WTC11 (cell line): ENCODE data around the gene SGTA. TPM values are rescaled to one million over a fixed set of nuclear protein-coding genes. Genes with fewer than 3 reads are reported as not detected.

Experiments
- ATAC-seq: fragments of 200-7000 bp; cut with Tn5 transposase; 2 replicates; pipeline ENCODE4 v1.10.0; 2021; ENCODE audit warnings: mild to moderate bottlenecking, moderate library complexity
- CTCF ChIA-PET: fragments of 300-600 bp; sonication (Branson Sonifier 250); formaldehyde crosslinking; loops from one replicate; lab custom pipeline; 2021; ENCODE audit warnings: antibody characterized with exemption; lab: Charles Lee
- POLR2A ChIA-PET: fragments of 350-600 bp; sonication (Branson Sonifier 250); formaldehyde crosslinking; loops from one replicate; lab custom pipeline; 2021; ENCODE audit warnings: antibody characterized with exemption; lab: Charles Lee
- DNase-seq: peaks from one replicate; pipeline ENCODE4 v3.0.0; 2021; ENCODE audit warnings: low spot score
- H3K27ac Mint-ChIP-seq: 2 replicates; pipeline ENCODE4 v1.8.0; 2021; ENCODE audit warnings: mixed read lengths
- H3K27me3 Mint-ChIP-seq: 2 replicates; pipeline ENCODE4 v1.8.0; 2021; ENCODE audit warnings: low read depth, mild to moderate bottlenecking, moderate library complexity, mixed read lengths
- H3K36me3 Mint-ChIP-seq: 2 replicates; pipeline ENCODE4 v1.8.0; 2021; ENCODE audit warnings: mixed read lengths
- H3K4me1 Mint-ChIP-seq: 2 replicates; pipeline ENCODE4 v1.8.0; 2022; ENCODE audit warnings: mixed read lengths
- H3K4me3 Mint-ChIP-seq: 2 replicates; pipeline ENCODE4 v1.8.0; 2021; ENCODE audit warnings: mild to moderate bottlenecking, moderate library complexity, mixed read lengths
- H3K9me3 Mint-ChIP-seq: 2 replicates; pipeline ENCODE4 v1.8.0; 2021; ENCODE audit warnings: mixed read lengths
- ATF1 ChIP-seq: sonication (generic); formaldehyde crosslinking; IDR thresholded peaks from 2 replicates; pipeline ENCODE4 v1.8.1; 2023; ENCODE audit warnings: mild to moderate bottlenecking, moderate library complexity, missing genetic modification reagents
- CREM ChIP-seq: sonication (generic); formaldehyde crosslinking; IDR thresholded peaks from 2 replicates; pipeline ENCODE4 v1.8.1; 2022; ENCODE audit warnings: mild to moderate bottlenecking, missing genetic modification reagents, moderate library complexity
- ELF4 ChIP-seq: sonication (generic); formaldehyde crosslinking; IDR thresholded peaks from 2 replicates; pipeline ENCODE4 v1.8.1; 2022; ENCODE audit warnings: low read depth, mild to moderate bottlenecking, moderate library complexity, missing genetic modification reagents
- ESRRA ChIP-seq: sonication (generic); formaldehyde crosslinking; IDR thresholded peaks from 2 replicates; pipeline ENCODE4 v1.8.1; 2022; ENCODE audit warnings: mild to moderate bottlenecking, missing genetic modification reagents, borderline replicate concordance
- FOXP4 ChIP-seq: sonication (generic); formaldehyde crosslinking; IDR thresholded peaks from 2 replicates; pipeline ENCODE4 v1.8.0; 2022; ENCODE audit warnings: mild to moderate bottlenecking, missing genetic modification reagents
- GABPB1 ChIP-seq: sonication (generic); formaldehyde crosslinking; IDR thresholded peaks from 2 replicates; pipeline ENCODE4 v1.8.1; 2023; ENCODE audit warnings: mild to moderate bottlenecking, missing genetic modification reagents
- HMGA2 ChIP-seq: fragments of 250-450 bp; sonication (Bioruptor Pico); IDR thresholded peaks from 2 replicates; pipeline ENCODE4 v1.4.0; 2021; ENCODE audit warnings: mild to moderate bottlenecking, moderate library complexity
- JAZF1 ChIP-seq: fragments of 250-450 bp; sonication (Bioruptor Pico); IDR thresholded peaks from 2 replicates; pipeline ENCODE4 v1.9.0; 2021; ENCODE audit warnings: moderate library complexity, mild to moderate bottlenecking, inconsistent platforms
- KAT7 ChIP-seq: sonication (generic); formaldehyde crosslinking; IDR thresholded peaks from 2 replicates; pipeline ENCODE4 v1.8.1; 2023; ENCODE audit warnings: missing genetic modification reagents, mild to moderate bottlenecking, borderline replicate concordance
- NFE2L1 ChIP-seq: sonication (generic); formaldehyde crosslinking; IDR thresholded peaks from 2 replicates; pipeline ENCODE4 v1.8.1; 2023; ENCODE audit warnings: missing genetic modification reagents
- PREB ChIP-seq: sonication (generic); formaldehyde crosslinking; IDR thresholded peaks from 2 replicates; pipeline ENCODE4 v1.8.1; 2022; ENCODE audit warnings: mild to moderate bottlenecking, missing genetic modification reagents, moderate library complexity, borderline replicate concordance
- RORB ChIP-seq: fragments of 250-450 bp; sonication (Bioruptor Pico); IDR thresholded peaks from 2 replicates; pipeline ENCODE4 v1.9.0; 2021; ENCODE audit warnings: mild to moderate bottlenecking
- TEAD1 ChIP-seq: sonication (generic); formaldehyde crosslinking; IDR thresholded peaks from 2 replicates; pipeline ENCODE4 v1.8.0; 2022; ENCODE audit warnings: mild to moderate bottlenecking, missing genetic modification reagents
- ZNF121 ChIP-seq: sonication (generic); formaldehyde crosslinking; IDR thresholded peaks from 2 replicates; pipeline ENCODE4 v1.8.0; 2023; ENCODE audit warnings: missing genetic modification reagents
- ZNF219 ChIP-seq: sonication (generic); formaldehyde crosslinking; IDR thresholded peaks from 2 replicates; pipeline ENCODE4 v1.8.0; 2023; ENCODE audit warnings: missing genetic modification reagents, mild to moderate bottlenecking, borderline replicate concordance
- ZSCAN18 ChIP-seq: fragments of 250-450 bp; sonication (Bioruptor Pico); IDR thresholded peaks from 2 replicates; pipeline ENCODE4 v2.1.2; 2022; ENCODE audit warnings: mild to moderate bottlenecking, moderate library complexity
- total RNA-seq: library from RNA; stranded (reverse); gene quantifications from 3 replicates; pipeline ENCODE4 v1.2.3, GENCODE V29; 2021
- TF ChIP-seq, protein P1 (sequence below): fragments of 250-450 bp; sonication (Bioruptor Pico); IDR thresholded peaks from 2 replicates; pipeline ENCODE4 v1.9.0; 2021; ENCODE audit warnings: mild to moderate bottlenecking
- TF ChIP-seq, protein P2 (sequence below): sonication (generic); formaldehyde crosslinking; IDR thresholded peaks from 2 replicates; pipeline ENCODE4 v1.8.0; 2023; ENCODE audit warnings: missing genetic modification reagents
- TF ChIP-seq, protein P3 (sequence below): fragments of 250-450 bp; sonication (Bioruptor Pico); IDR thresholded peaks from 2 replicates; pipeline ENCODE4 v1.9.0; 2021; ENCODE audit warnings: moderate library complexity, mild to moderate bottlenecking, inconsistent platforms, borderline replicate concordance
- TF ChIP-seq, protein P4 (sequence below): sonication (generic); formaldehyde crosslinking; IDR thresholded peaks from 2 replicates; pipeline ENCODE4 v1.8.1; 2022; ENCODE audit warnings: mild to moderate bottlenecking, moderate library complexity, missing genetic modification reagents
- TF ChIP-seq, protein P5 (sequence below): sonication (generic); formaldehyde crosslinking; IDR thresholded peaks from 2 replicates; pipeline ENCODE4 v1.8.0; 2023; ENCODE audit warnings: mild to moderate bottlenecking, missing genetic modification reagents

Gene SGTA
- total RNA-seq, 1 experiment from 2014 or later, result 91.2 TPM

GRCh38 chr19:2827022-2827421 lies 43.9 kb upstream of the SGTA start:
- peaks cover 7% of the 10 kb centered on the region; the same call in 1 of the 2 replicates for H3K27me3 Mint-ChIP-seq
- CTCF ChIA-PET, result no interaction called here
- H3K36me3 Mint-ChIP-seq, result peaks cover 41% of the 10 kb centered on the region
- H3K4me1 Mint-ChIP-seq, result no peaks in the 10 kb centered on the region
- H3K4me3 Mint-ChIP-seq, result no peak overlapping the region
- ATAC-seq (no peak), DNase-seq (no peak)
- TF ChIP-seq CREM (CRISPR knock-in tag) (no peak), GABPB1 (CRISPR knock-in tag) (no peak), ZNF121 (CRISPR knock-in tag) (no peak), NFE2L1 (CRISPR knock-in tag) (no peak), ZNF219 (CRISPR knock-in tag) (no peak), FOXP4 (CRISPR knock-in tag) (no peak)
- TF ChIP-seq, protein P1, sequence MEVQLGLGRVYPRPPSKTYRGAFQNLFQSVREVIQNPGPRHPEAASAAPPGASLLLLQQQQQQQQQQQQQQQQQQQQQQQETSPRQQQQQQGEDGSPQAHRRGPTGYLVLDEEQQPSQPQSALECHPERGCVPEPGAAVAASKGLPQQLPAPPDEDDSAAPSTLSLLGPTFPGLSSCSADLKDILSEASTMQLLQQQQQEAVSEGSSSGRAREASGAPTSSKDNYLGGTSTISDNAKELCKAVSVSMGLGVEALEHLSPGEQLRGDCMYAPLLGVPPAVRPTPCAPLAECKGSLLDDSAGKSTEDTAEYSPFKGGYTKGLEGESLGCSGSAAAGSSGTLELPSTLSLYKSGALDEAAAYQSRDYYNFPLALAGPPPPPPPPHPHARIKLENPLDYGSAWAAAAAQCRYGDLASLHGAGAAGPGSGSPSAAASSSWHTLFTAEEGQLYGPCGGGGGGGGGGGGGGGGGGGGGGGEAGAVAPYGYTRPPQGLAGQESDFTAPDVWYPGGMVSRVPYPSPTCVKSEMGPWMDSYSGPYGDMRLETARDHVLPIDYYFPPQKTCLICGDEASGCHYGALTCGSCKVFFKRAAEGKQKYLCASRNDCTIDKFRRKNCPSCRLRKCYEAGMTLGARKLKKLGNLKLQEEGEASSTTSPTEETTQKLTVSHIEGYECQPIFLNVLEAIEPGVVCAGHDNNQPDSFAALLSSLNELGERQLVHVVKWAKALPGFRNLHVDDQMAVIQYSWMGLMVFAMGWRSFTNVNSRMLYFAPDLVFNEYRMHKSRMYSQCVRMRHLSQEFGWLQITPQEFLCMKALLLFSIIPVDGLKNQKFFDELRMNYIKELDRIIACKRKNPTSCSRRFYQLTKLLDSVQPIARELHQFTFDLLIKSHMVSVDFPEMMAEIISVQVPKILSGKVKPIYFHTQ (CRISPR knock-in tag), result no peak
- TF ChIP-seq, protein P2, sequence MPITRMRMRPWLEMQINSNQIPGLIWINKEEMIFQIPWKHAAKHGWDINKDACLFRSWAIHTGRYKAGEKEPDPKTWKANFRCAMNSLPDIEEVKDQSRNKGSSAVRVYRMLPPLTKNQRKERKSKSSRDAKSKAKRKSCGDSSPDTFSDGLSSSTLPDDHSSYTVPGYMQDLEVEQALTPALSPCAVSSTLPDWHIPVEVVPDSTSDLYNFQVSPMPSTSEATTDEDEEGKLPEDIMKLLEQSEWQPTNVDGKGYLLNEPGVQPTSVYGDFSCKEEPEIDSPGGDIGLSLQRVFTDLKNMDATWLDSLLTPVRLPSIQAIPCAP, result no peak
- peaks cover 34% of the 10 kb centered on the region for H3K9me3 Mint-ChIP-seq
- H3K27ac Mint-ChIP-seq, result no peak overlapping the region
- POLR2A ChIA-PET, result no interaction called here

DNA sequence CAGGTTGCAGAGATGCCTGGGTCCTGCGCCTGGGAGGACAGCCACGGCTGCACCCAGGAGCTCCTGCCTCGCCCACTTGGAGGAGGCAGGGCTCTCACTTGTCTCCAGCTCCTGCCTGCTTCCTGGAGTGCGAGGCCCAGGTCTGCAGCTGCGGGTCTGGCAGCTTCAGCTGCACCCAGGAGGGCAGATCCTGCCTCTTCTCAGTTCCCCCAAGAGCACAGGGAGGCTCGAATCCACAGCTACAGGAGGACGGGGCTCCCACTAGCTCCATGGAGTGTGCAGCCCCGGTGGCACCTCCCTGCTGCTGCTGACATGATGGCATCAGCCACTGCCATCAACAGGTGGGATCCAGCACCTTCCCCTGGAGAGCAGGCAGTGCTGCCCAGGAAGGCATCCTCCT lies 41.1 kb upstream of the SGTA start:
- ATAC-seq (no peak), DNase-seq (no peak)
- H3K36me3 Mint-ChIP-seq, result peaks cover 29% of the 10 kb centered on the region
- ChIA-PET POLR2A (no interaction called here), CTCF (no interaction called here)
- no peaks in the 10 kb centered on the region for H3K4me1 Mint-ChIP-seq
- no peak overlapping the region for H3K27ac Mint-ChIP-seq
- no peak overlapping the region for H3K4me3 Mint-ChIP-seq
- peaks cover 21% of the 10 kb centered on the region for H3K9me3 Mint-ChIP-seq
- peaks cover 3% of the 10 kb centered on the region; the same call in 1 of the 2 replicates for H3K27me3 Mint-ChIP-seq
- TF ChIP-seq, protein P3, sequence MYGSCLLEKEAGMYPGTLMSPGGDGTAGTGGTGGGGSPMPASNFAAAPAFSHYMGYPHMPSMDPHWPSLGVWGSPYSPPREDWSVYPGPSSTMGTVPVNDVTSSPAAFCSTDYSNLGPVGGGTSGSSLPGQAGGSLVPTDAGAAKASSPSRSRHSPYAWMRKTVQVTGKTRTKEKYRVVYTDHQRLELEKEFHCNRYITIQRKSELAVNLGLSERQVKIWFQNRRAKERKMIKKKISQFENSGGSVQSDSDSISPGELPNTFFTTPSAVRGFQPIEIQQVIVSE (CRISPR knock-in tag), result no peak
- TF ChIP-seq ELF4 (CRISPR knock-in tag), result no peak
- TF ChIP-seq, protein P4, sequence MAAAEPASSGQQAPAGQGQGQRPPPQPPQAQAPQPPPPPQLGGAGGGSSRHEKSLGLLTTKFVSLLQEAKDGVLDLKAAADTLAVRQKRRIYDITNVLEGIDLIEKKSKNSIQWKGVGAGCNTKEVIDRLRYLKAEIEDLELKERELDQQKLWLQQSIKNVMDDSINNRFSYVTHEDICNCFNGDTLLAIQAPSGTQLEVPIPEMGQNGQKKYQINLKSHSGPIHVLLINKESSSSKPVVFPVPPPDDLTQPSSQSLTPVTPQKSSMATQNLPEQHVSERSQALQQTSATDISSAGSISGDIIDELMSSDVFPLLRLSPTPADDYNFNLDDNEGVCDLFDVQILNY (CRISPR knock-in tag), result no peak
- TF ChIP-seq ZNF219 (CRISPR knock-in tag), result no peak
- TF ChIP-seq, protein P2, result no peak
- no peak for TF ChIP-seq JAZF1
- TF ChIP-seq ESRRA (CRISPR knock-in tag), result no peak
- no peak for TF ChIP-seq HMGA2 (CRISPR knock-in tag)
- no peak for TF ChIP-seq KAT7 (CRISPR knock-in tag)
- no peak for TF ChIP-seq ATF1 (CRISPR knock-in tag)
- TF ChIP-seq, protein P5, sequence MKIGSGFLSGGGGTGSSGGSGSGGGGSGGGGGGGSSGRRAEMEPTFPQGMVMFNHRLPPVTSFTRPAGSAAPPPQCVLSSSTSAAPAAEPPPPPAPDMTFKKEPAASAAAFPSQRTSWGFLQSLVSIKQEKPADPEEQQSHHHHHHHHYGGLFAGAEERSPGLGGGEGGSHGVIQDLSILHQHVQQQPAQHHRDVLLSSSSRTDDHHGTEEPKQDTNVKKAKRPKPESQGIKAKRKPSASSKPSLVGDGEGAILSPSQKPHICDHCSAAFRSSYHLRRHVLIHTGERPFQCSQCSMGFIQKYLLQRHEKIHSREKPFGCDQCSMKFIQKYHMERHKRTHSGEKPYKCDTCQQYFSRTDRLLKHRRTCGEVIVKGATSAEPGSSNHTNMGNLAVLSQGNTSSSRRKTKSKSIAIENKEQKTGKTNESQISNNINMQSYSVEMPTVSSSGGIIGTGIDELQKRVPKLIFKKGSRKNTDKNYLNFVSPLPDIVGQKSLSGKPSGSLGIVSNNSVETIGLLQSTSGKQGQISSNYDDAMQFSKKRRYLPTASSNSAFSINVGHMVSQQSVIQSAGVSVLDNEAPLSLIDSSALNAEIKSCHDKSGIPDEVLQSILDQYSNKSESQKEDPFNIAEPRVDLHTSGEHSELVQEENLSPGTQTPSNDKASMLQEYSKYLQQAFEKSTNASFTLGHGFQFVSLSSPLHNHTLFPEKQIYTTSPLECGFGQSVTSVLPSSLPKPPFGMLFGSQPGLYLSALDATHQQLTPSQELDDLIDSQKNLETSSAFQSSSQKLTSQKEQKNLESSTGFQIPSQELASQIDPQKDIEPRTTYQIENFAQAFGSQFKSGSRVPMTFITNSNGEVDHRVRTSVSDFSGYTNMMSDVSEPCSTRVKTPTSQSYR (CRISPR knock-in tag), result no peak
- TF ChIP-seq PREB, result no peak
- no peak for TF ChIP-seq RORB (CRISPR knock-in tag)
- no peak for TF ChIP-seq ZSCAN18 (CRISPR knock-in tag)
- no peak for TF ChIP-seq TEAD1 (CRISPR knock-in tag)
